Ectodermal cell (in vitro differentiated cells): ENCODE data around the gene OSBPL5.

Source experiments
- H3K27ac ChIP-seq: 2 replicates; pipeline ENCODE4 v1.7.0; 2013; ENCODE audit warnings: mild to moderate bottlenecking, low read depth, low read length; ENCODE audit not compliant: insufficient read depth, poor library complexity, severe bottlenecking
- H3K27me3 ChIP-seq: 2 replicates; pipeline ENCODE4 v1.7.0; 2013; ENCODE audit warnings: mild to moderate bottlenecking, low read length; ENCODE audit not compliant: insufficient read depth, control insufficient read depth, poor library complexity, severe bottlenecking
- H3K36me3 ChIP-seq: one replicate; pipeline ENCODE4 v1.7.0; 2013; ENCODE audit warnings: low read length; ENCODE audit not compliant: control insufficient read depth, insufficient read depth
- H3K4me1 ChIP-seq: one replicate; pipeline ENCODE4 v1.7.0; 2013; ENCODE audit warnings: low read length; ENCODE audit not compliant: control insufficient read depth, insufficient read depth
- H3K4me3 ChIP-seq: 2 replicates; pipeline ENCODE4 v1.7.0; 2013; ENCODE audit warnings: low read depth, low read length, control low read depth; ENCODE audit not compliant: insufficient read depth
- H3K9me3 ChIP-seq: 2 replicates; pipeline ENCODE4 v1.7.0; 2013; ENCODE audit warnings: mild to moderate bottlenecking, low read length, moderate library complexity; ENCODE audit not compliant: control insufficient read depth
- WGBS, 2 experiments: methylation state at CpG; one replicate each; pipeline ENCODE4 v1.1.7; 2013; ENCODE audit warnings: missing lambda C conversion rate in 2 of 2; 5-methylcytosine and 5-hydroxymethylcytosine counted together

Gene OSBPL5

DNA sequence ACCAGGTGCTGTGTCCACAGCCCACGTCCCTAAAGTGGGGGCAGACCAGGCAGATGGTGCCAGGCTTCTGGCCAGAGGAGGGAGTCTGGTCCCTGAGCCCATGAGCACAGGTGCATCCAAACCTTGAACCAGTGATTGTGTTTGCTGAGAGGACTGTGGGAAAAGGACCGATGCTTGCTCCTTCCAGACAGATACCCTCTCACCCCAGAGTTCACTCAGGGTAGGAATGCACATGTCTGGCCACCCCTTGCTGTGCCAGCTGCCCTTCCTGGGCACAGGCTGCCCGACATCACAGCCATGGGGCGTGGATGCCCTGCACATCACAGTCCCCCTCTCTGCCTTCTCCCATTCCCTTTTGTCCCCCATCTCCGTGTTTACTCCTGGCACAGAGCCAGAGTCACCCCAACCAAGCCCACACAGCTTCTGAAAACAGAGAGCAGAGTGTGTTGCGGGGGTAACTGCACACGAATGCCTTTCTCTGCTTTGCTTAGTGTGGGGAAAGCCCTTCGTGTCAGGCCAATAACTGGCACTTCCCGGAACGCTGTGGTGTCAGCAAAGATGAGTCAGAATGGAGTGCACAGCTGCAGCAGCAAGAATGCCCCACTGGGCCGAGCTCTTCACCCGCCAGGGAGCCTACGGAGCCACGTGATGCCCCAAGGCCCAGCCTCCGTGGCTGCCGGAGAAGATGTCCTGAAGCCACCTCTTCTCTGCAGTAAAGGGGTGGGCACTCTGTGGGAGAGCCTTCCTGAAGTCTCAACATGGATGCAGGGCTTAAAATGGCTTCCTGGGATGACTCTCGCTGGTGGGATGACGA, 115.5 kb downstream of the OSBPL5 start:
- H3K4me3 ChIP-seq = no peak overlapping the region
- no peak overlapping the region for H3K27ac ChIP-seq
- 87 to 88% methylated on average over 18 of the region's 18 CpGs for WGBS, 2 experiments
- H3K27me3 ChIP-seq = no peaks in the 10 kb centered on the region
- peaks cover 9% of the 10 kb centered on the region for H3K4me1 ChIP-seq
- no peaks in the 10 kb centered on the region for H3K9me3 ChIP-seq
- H3K36me3 ChIP-seq = no peaks in the 10 kb centered on the region

DNA sequence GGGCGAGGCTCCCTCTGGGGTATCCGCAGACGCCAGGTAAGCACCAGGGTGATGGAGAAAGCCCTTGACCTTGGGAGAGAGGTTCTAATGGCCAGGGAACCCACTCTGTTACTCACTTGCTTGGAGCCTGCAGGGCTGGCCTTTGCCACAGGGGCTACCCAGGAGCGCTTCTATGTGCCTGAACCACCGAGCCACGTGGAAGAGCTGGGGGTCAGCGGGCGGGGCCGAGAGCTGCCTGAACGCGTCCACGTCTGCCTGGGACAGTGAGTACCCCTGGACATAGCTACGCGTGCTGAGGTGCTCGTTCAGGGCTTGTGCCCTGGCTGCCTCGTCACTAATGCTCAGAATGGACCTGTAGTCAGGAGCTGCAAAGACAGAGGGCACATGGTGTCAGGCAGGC, 117.5 kb downstream of the OSBPL5 start:
- H3K27ac ChIP-seq = no peak overlapping the region
- H3K4me1 ChIP-seq = peaks cover 9% of the 10 kb centered on the region
- no peaks in the 10 kb centered on the region for H3K9me3 ChIP-seq
- H3K27me3 ChIP-seq = no peaks in the 10 kb centered on the region
- 94 to 96% methylated on average over 16 of the region's 16 CpGs for WGBS, 2 experiments
- no peaks in the 10 kb centered on the region for H3K36me3 ChIP-seq
- H3K4me3 ChIP-seq = no peak overlapping the region

DNA sequence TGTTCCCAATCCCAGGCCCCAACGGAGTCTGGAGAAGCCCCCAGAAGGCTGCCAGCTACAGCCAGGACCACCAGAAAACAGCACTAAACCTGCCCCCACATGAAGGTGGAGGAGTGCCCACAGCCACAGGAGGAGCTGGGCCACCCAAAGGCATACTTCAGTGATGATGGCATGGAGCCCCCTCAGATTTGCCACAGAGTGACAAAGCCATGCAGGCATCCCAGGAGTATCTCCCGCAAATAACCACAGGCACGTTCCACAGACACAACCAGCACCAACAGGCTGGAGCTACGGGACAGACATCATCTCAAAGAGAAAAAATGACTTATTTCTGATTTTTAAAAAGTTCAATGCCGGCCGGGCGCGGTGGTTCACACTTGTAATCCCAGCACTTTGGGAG, 118.5 kb downstream of the OSBPL5 start:
- WGBS, 2 experiments = 80 to 81% methylated on average over 8 of the region's 8 CpGs
- Histone ChIP-seq H3K9me3 (no peaks in the 10 kb centered on the region), H3K4me1 (peaks cover 5% of the 10 kb centered on the region), H3K4me3 (no peak overlapping the region), H3K27me3 (no peaks in the 10 kb centered on the region), H3K27ac (no peak overlapping the region), H3K36me3 (no peaks in the 10 kb centered on the region)

DNA sequence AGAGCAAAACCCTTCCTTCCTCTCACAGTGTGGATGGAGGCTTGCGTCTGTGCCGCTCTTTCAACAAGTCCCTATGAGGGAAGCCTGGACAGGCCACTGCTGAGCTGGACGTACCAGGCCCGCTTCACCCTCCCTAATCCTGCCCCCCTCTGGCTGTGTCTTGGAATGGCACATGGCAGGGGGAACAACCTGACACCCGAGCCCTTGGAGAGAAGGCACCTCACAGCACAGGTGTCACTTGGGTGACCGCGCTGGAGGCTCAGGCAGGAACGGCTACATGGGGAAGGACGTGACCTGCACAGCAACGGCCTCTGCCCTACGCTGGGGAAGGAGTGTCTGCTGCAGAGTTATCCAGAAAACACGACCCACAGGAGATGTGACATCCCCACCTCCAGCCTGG, 118.9 kb downstream of the OSBPL5 start:
- Histone ChIP-seq H3K4me3 (no peak overlapping the region), H3K27me3 (no peaks in the 10 kb centered on the region), H3K4me1 (peaks cover under 1% of the 10 kb centered on the region), H3K9me3 (no peaks in the 10 kb centered on the region), H3K27ac (no peak overlapping the region), H3K36me3 (no peaks in the 10 kb centered on the region)
- 92 to 93% methylated on average over 12 of the region's 12 CpGs for WGBS, 2 experiments

DNA sequence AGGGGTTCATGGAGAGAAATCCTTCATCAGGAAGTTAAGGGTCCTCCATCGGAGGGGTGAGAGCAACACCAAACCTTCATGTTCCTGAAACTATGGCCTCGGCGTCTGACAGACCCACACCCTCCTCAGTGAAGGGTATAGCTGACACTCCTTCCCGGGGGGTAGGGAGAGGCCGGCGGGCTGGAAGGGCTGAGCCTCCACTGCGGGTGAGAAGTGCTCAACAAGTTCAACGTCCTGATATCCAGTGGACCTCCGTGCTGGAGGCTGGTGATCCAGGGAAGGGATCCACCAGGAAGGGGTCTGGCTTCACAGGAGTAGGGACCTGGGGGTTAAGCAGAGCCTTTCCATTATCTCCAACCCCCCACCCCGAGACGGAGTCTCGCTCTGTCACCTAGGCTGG, 120.2 kb downstream of the OSBPL5 start:
- H3K36me3 ChIP-seq = no peaks in the 10 kb centered on the region
- H3K27me3 ChIP-seq = no peaks in the 10 kb centered on the region
- H3K9me3 ChIP-seq = no peaks in the 10 kb centered on the region
- no peak overlapping the region for H3K27ac ChIP-seq
- no peaks in the 10 kb centered on the region for H3K4me1 ChIP-seq
- WGBS, 2 experiments = 94 to 96% methylated on average over 12 of the region's 12 CpGs
- H3K4me3 ChIP-seq = no peak overlapping the region

DNA sequence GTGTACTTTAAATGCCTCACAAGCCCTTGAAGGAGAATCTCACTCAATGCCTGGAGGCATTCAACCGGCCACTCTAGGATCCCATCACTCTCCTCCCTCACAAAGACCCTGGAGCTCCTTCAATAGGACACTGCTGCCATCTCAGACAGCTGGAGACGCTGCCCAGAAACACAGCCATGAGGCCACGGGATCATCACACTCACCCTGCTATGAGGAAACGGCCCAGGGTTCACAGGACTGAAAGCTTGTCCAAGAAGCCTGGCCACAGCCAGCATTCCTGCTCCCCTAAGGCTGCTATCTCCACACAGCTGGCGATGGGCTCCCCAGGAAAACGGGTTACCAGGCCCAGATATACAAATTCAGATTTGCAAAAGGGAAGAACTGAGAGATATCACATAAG, 121.1 kb downstream of the OSBPL5 start:
- 88 to 89% methylated on average over 6 of the region's 6 CpGs for WGBS, 2 experiments
- no peaks in the 10 kb centered on the region for H3K27me3 ChIP-seq
- no peak overlapping the region for H3K4me3 ChIP-seq
- no peaks in the 10 kb centered on the region for H3K4me1 ChIP-seq
- H3K9me3 ChIP-seq = no peaks in the 10 kb centered on the region
- H3K36me3 ChIP-seq = peaks cover 2% of the 10 kb centered on the region
- H3K27ac ChIP-seq = no peak overlapping the region

DNA sequence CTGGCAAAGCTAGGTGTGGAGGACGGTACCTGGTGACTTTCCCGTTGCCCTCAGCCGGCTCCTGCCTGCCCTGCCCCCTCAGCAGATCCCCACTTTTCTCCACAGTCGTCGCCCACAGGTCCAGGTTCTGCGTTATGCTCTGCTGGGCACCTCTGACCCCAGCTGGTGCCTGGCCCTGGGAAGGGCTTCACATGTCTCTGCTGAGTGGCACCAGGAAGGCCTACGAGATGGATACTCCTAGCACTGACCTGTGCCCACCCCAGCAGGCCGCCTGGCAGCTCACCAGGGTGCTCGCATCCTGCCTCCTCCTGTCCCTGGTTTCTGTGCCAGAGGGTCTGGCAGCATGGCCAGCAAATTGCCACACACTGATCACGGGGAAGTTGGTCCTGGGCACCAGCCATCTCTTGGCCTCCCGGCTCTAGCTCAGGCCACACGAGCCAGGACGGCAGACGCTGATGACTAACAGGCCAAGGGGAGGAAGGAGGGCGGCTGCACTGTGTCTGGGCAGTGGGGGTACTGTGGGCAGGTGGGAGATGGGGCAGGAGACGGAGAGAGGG, 121.7 kb downstream of the OSBPL5 start:
- no peak overlapping the region for H3K4me3 ChIP-seq
- peaks cover 2% of the 10 kb centered on the region for H3K36me3 ChIP-seq
- 93 to 94% methylated on average over 16 of the region's 16 CpGs for WGBS, 2 experiments
- no peaks in the 10 kb centered on the region for H3K4me1 ChIP-seq
- H3K27me3 ChIP-seq = no peaks in the 10 kb centered on the region
- no peak overlapping the region for H3K27ac ChIP-seq
- no peaks in the 10 kb centered on the region for H3K9me3 ChIP-seq

DNA sequence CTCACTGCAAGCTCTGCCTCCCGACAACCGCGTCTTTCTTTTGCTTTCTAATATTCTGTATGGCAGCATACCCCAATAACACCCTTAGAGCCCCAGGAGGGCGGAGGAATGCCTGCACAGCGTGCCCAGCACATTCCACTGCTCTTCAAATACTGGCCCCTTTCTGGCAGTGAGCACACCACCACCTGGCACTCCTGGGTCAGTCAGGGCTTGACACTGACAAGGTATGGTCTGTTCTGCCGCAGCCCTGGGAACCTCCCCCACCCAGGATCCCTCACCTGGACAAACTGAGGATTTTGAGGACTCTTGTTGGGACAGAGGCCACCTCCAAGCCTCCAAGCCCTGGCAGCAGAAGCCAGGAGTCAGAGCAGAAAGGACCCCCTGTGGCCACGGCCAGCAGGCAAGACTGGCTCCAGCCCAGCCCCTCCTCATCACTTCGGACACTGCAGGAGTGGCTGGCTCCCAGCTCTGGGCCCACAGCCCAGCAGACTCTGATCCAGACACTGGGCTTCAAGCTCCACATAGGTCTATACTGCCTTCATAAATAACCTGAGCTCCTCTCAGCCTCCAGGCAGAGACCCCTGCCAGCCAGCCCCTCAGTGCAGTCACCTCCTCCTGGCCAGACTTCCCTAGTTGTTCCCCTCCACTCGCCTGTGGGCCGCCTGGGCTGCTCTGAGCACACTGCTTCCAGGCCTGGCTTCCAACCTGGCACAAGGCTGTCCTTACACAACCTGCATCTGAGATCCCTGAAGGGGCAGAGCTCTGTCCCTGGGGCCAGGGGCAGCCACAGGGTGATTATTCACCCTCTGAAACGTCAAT, 122.4 kb downstream of the OSBPL5 start:
- Histone ChIP-seq H3K4me3 (no peak overlapping the region), H3K27me3 (no peaks in the 10 kb centered on the region), H3K9me3 (no peaks in the 10 kb centered on the region), H3K4me1 (no peaks in the 10 kb centered on the region), H3K27ac (no peak overlapping the region), H3K36me3 (peaks cover 2% of the 10 kb centered on the region)
- WGBS, 2 experiments = 92 to 93% methylated on average over 10 of the region's 11 CpGs

DNA sequence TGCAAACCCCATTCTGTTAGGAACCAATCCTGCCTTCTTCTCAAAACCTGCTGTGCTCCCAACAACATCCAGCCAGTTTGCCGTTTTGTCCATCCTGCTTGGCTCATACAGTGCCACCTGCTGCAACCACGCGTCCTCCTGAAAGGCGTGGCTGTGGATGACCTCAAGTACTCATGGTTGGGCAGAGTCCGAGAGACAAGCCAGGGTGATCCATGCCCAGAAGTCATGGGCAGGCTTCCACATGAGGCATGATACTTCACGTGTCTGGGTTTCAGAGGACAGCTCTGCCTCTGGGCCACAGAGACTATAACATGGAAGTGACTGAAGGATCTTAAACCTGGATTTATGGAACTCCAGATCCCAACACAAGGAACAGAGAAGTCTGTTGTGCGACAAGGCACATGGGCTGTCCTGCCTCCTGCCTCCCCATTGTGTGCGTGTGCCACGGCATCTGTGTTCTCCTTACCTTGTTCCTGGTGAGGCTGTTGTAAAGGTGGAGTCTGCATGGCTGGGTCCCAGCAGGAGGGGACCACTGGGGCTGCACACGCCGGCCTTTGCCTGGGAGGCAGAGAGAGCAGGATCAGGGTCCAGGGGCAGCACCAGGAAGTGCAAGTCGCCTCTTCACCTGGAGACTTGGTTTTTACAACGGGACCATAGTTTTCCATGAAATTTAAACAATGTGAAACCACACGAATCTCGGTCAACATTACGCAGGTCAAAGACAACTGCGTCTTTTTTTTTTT, 123.2 kb downstream of the OSBPL5 start:
- Histone ChIP-seq H3K4me1 (no peaks in the 10 kb centered on the region), H3K27ac (no peak overlapping the region), H3K9me3 (no peaks in the 10 kb centered on the region), H3K27me3 (no peaks in the 10 kb centered on the region), H3K36me3 (peaks cover 4% of the 10 kb centered on the region), H3K4me3 (no peak overlapping the region)
- WGBS, 2 experiments = 92 to 95% methylated on average over 17 of the region's 17 CpGs

DNA sequence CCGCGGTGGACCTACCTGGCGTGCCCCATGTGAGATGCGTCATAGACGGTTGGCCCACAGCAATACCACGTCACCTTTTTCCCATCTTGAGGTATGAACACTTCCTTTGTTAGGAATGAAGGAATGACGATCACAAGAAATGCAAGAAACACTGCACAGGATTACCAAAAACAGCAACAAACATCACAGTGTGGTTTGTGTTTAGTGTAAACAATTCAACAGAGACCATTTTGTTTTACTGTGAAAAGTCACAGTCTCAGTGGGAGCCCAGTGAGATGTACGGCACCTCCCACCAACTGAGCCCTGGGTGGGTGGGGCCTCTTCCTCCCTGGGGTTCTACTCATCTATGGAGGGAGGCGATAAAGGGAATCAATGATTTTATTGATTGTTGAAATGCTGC, 124.2 kb downstream of the OSBPL5 start:
- Histone ChIP-seq H3K27ac (no peak overlapping the region), H3K9me3 (no peaks in the 10 kb centered on the region), H3K4me1 (no peaks in the 10 kb centered on the region), H3K27me3 (no peaks in the 10 kb centered on the region), H3K4me3 (no peak overlapping the region), H3K36me3 (peaks cover 12% of the 10 kb centered on the region)
- 89 to 93% methylated on average over 8 of the region's 9 CpGs for WGBS, 2 experiments
